Endothelial cell of umbilical vein (primary cell): ENCODE results near the gene ULK4. TPM values are rescaled to one million over a fixed set of nuclear protein-coding genes. Genes with fewer than 3 reads are reported as not detected.

Experiments used
- BruUV-seq: library from RNA; stranded (reverse); fragments of 400-500 nt; replicated peaks from 2 replicates; lab custom pipeline; 2021; lab: Mats Ljungman, UMichigan
- CTCF ChIA-PET: fragments of 300-600, 350-600 bp; sonication (Branson Sonifier 250); formaldehyde crosslinking; loops from one replicate; lab custom pipeline; 2021; ENCODE audit warnings: antibody characterized with exemption, inconsistent platforms; lab: Charles Lee
- POLR2A ChIA-PET: fragments of 300-600, 350-600 bp; sonication (Branson Sonifier 250); formaldehyde crosslinking; loops from one replicate; lab custom pipeline; 2021; ENCODE audit warnings: antibody characterized with exemption, inconsistent platforms; lab: Charles Lee
- DNase-seq: peaks from one replicate; pipeline ENCODE4 v3.0.0-alpha.2; 2011; ENCODE audit warnings: low read depth, low spot score
- FAIRE-seq: peaks from 2 replicates; lab custom pipeline; 2011; peaks lifted over from hg19 to GRCh38; lab: Jason Lieb, UNC
- H2AFZ ChIP-seq: 2 replicates; pipeline ENCODE4 v1.6.0; 2012; ENCODE audit warnings: low read depth, low read length, control low read depth, inconsistent platforms
- H3K27ac ChIP-seq: 2 replicates; pipeline ENCODE4 v1.5.1; 2011; ENCODE audit warnings: low read depth, mild to moderate bottlenecking, control low read depth, low read length, moderate library complexity; ENCODE audit not compliant: insufficient read depth
- H3K27me3 ChIP-seq, 2 experiments: 2 replicates each; pipeline versions ENCODE4 v1.6.0 to v1.6.1; 2011; ENCODE audit warnings: low read length in 2 of 2, mixed read lengths in 1 of 2; ENCODE audit not compliant: control insufficient read depth in 2 of 2, insufficient read depth in 2 of 2
- H3K36me3 ChIP-seq, 2 experiments: 2 replicates in 1 of 2; 3 replicates in 1 of 2; pipeline ENCODE4 v1.5.1; 2011; ENCODE audit warnings: low read length in 2 of 2, mild to moderate bottlenecking in 1 of 2, moderate library complexity in 1 of 2; ENCODE audit not compliant: control insufficient read depth in 2 of 2, insufficient read depth in 2 of 2; ENCODE audit errors: extremely low read depth in 1 of 2
- H3K4me1 ChIP-seq: 3 replicates; pipeline ENCODE4 v1.5.1; 2011; ENCODE audit warnings: mild to moderate bottlenecking, low read length; ENCODE audit not compliant: control insufficient read depth, insufficient read depth; ENCODE audit errors: extremely low read depth
- H3K4me2 ChIP-seq: 2 replicates; pipeline ENCODE4 v1.6.1; 2011; ENCODE audit warnings: low read length, control low read depth, mixed read lengths; ENCODE audit not compliant: insufficient read depth
- H3K4me3 ChIP-seq, 3 experiments: fragments of 200-600 bp in 1 of 3; sonication (generic), shearing (Covaris generic) in 1 of 3; replicated peaks in 1 of 3; 2 replicates each; pipeline ENCODE4 v1.5.1; 2011 to 2016; ENCODE audit warnings: control low read depth in 3 of 3, low read length in 3 of 3, mild to moderate bottlenecking in 2 of 3, inconsistent platforms in 1 of 3, low read depth in 1 of 3, moderate library complexity in 1 of 3; ENCODE audit not compliant: insufficient read depth in 1 of 3
- H3K79me2 ChIP-seq: 2 replicates; pipeline ENCODE4 v1.6.0; 2012; ENCODE audit warnings: low read length, inconsistent platforms; ENCODE audit not compliant: control insufficient read depth, insufficient read depth
- H3K9ac ChIP-seq: replicated peaks from 2 replicates; pipeline ENCODE3; 2011; ENCODE audit warnings: low read length, control low read depth; ENCODE audit not compliant: insufficient read depth; ENCODE audit errors: extremely low read depth
- H3K9me1 ChIP-seq: replicated peaks from 3 replicates; pipeline ENCODE4 v1.6.0; 2011; ENCODE audit warnings: mild to moderate bottlenecking, low read length; ENCODE audit not compliant: control insufficient read depth, insufficient read depth; ENCODE audit errors: extremely low read depth
- H3K9me3 ChIP-seq: replicated peaks from 2 replicates; pipeline ENCODE4 v1.5.1; 2012; ENCODE audit warnings: low read length, inconsistent platforms; ENCODE audit not compliant: control insufficient read depth, insufficient read depth
- H4K20me1 ChIP-seq: replicated peaks from 2 replicates; pipeline ENCODE3; 2011; ENCODE audit warnings: mild to moderate bottlenecking, low read length; ENCODE audit not compliant: control insufficient read depth, insufficient read depth; ENCODE audit errors: extremely low read depth
- CTCF ChIP-seq, 2 donors: IDR thresholded peaks; 1 replicate in 1 of 2; 2 replicates in 1 of 2; pipeline ENCODE4 v1.5.1; 2011; ENCODE audit warnings: low read length in 2 of 2, mild to moderate bottlenecking in 2 of 2, moderate library complexity in 2 of 2, control low read depth in 1 of 2, inconsistent platforms in 1 of 2, low read depth in 1 of 2; ENCODE audit not compliant: insufficient read depth in 1 of 2; ENCODE audit errors: extremely low read depth in 1 of 2
- EZH2 ChIP-seq: IDR thresholded peaks from 2 replicates; pipeline ENCODE4 v1.6.1; 2012; ENCODE audit warnings: borderline replicate concordance, low read depth, mild to moderate bottlenecking, moderate library complexity, low read length, inconsistent platforms; ENCODE audit not compliant: severe bottlenecking
- FOS ChIP-seq: IDR thresholded peaks from 2 replicates; pipeline ENCODE4 v1.6.1; 2011; ENCODE audit warnings: mild to moderate bottlenecking, low read length, moderate library complexity, borderline replicate concordance; ENCODE audit not compliant: insufficient read depth
- GATA2 ChIP-seq: IDR thresholded peaks from 2 replicates; pipeline ENCODE4 v1.7.0; 2011; ENCODE audit warnings: low read depth, mild to moderate bottlenecking, moderate library complexity, mixed read lengths, low read length; ENCODE audit not compliant: insufficient read length, insufficient read depth
- JUN ChIP-seq: IDR thresholded peaks from 2 replicates; pipeline ENCODE4 v1.6.1; 2011; ENCODE audit warnings: borderline replicate concordance, low read depth; ENCODE audit not compliant: insufficient read length, insufficient read depth
- MAX ChIP-seq: IDR thresholded peaks from 2 replicates; pipeline ENCODE4 v1.6.1; 2011; ENCODE audit not compliant: insufficient read depth, insufficient read length
- MYC ChIP-seq: IDR thresholded peaks from one replicate; pipeline ENCODE4 v1.6.1; 2011; ENCODE audit warnings: mild to moderate bottlenecking, low read depth, low read length
- POLR2A ChIP-seq: IDR thresholded peaks from 2 replicates; pipeline ENCODE4 v1.6.1; 2012; ENCODE audit warnings: low read depth, mild to moderate bottlenecking, control low read depth, low read length
- POLR2AphosphoS5 ChIP-seq: IDR thresholded peaks from 2 replicates; pipeline ENCODE4 v1.6.1; 2012; ENCODE audit warnings: low read depth, mild to moderate bottlenecking, control low read depth, low read length, moderate library complexity; ENCODE audit not compliant: insufficient read depth
- dilution Hi-C: fragments of 300-500 bp; cut with MboI; formaldehyde crosslinking; loops from one replicate; pipeline ENCODE4 v1.15.0; 2019; ENCODE audit warnings: low sequenced_read_pairs; ENCODE audit not compliant: extremely low pct_ligation_motif_present
- intact Hi-C: fragments of 100-400 bp; cut with micrococcal nuclease; formaldehyde crosslinking; loops from one replicate; pipeline ENCODE4 v1.10.0; 2022
- polyA plus RNA-seq, 4 experiments: library from polyadenylated mRNA; depleted of rRNA in 3 of 4; stranded (reverse) in 3 of 4; unstranded in 1 of 4; fragments of >200 nt; gene quantifications; 2 replicates each; pipeline versions ENCODE4 v1.2.1 to v1.2.3, GENCODE V29; 2011 to 2012; ENCODE audit warnings: missing spikeins in 1 of 4
- total RNA-seq: library from RNA; stranded (reverse); gene quantifications from 2 replicates; pipeline ENCODE4 v1.2.3, GENCODE V29; 2021

ULK4 gene
- total and polyA plus RNA-seq, 2 donors (not counting 3 experiments of a cell fraction or from before 2014, with no cell fraction given), result 3.3 to 16.0 TPM

- Histone ChIP-seq H3K4me1 (no peaks in the 10 kb centered on the region), H3K4me3 (no peak overlapping the region), H3K79me2 (no peaks in the 10 kb centered on the region), H3K27ac (no peak overlapping the region), H4K20me1 (no peaks in the 10 kb centered on the region), H3K9ac (no peak overlapping the region), H3K4me2 (no peak overlapping the region), H3K36me3 (no peaks in the 10 kb centered on the region), H3K9me3 (no peaks in the 10 kb centered on the region), H2AFZ (no peak overlapping the region), H3K27me3 (no peaks in the 10 kb centered on the region), H3K9me1 (no peaks in the 10 kb centered on the region)
- FAIRE-seq (no peak), DNase-seq (no peak)
- dilution Hi-C loops (no loop called here), intact Hi-C loops (no loop called here)
- CTCF ChIA-PET, result no interaction called here
- no TSS peak for BruUV-seq
- TF ChIP-seq CTCF (IDR thresholded peaks at IDR 0.05; ENCODE audit: extremely low read depth in 1 of 2, insufficient read depth in 1 of 2, low read depth in 1 of 2, low read length in 2 of 2) (no peak), POLR2A (no peak), JUN (no peak), MYC (no peak), MAX (no peak), POLR2AphosphoS5 (no peak), GATA2 (no peak), EZH2 (no peak), FOS (no peak)
- POLR2A ChIA-PET, result no interaction called here
These were observed 331.2 kb downstream of the ULK4 start for GRCh38 chr3:41630708-41631107.
